ENCODE results near the gene MAGI1.

The MAGI1 gene

GRCh38 chr3:65878831-65879230 lies 159.9 kb downstream of the MAGI1 start:
- TF ChIP-seq ZFX (IDR thresholded peaks at IDR 0.05), result no peak
- no peak for TF ChIP-seq CTCF (conservative IDR thresholded peaks at IDR 0.05)
- H3K27ac ChIP-seq, result no peak overlapping the region

GRCh38 chr3:65877160-65877559 lies 161.6 kb downstream of the MAGI1 start:
- TF ChIP-seq ZFX (IDR thresholded peaks at IDR 0.05), result no peak
- TF ChIP-seq CTCF (conservative IDR thresholded peaks at IDR 0.05), result no peak
- H3K27ac ChIP-seq, result no peak overlapping the region

DNA sequence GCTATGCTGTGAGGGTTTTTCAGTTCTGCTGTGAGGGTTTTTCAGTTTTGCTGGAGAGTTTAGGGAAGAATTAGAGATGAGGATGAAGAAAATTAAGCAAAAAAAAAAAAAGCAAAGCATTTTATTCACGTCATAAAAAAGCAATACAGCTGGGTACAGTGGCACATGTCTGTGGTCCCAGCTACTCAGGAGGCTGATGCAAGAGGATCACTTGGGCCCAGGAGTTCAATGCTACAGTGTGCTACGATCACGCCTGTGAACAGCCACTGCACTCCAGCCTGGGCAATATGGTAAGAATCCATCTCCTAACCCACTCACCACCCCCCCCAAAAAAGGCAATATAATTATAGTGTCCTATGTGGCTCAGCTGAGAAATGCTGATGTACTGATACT lies 162.7 kb downstream of the MAGI1 start:
- no peak overlapping the region for H3K27ac ChIP-seq
- no peak for TF ChIP-seq ZFX (IDR thresholded peaks at IDR 0.05)
- no peak for TF ChIP-seq CTCF (conservative IDR thresholded peaks at IDR 0.05)

- no peak overlapping the region for H3K27ac ChIP-seq
- TF ChIP-seq ZFX (IDR thresholded peaks at IDR 0.05) (no peak), CTCF (conservative IDR thresholded peaks at IDR 0.05) (no peak)
Observed at GRCh38 chr3:65875393-65876027, 163.2 kb downstream of the MAGI1 start.

GRCh38 chr3:65873869-65874268 lies 164.8 kb downstream of the MAGI1 start:
- no peak for TF ChIP-seq CTCF (conservative IDR thresholded peaks at IDR 0.05)
- no peak overlapping the region for H3K27ac ChIP-seq

GRCh38 chr3:65873028-65873427 lies 165.7 kb downstream of the MAGI1 start:
- no peak for TF ChIP-seq CTCF (conservative IDR thresholded peaks at IDR 0.05)
- TF ChIP-seq ZFX (IDR thresholded peaks at IDR 0.05), result no peak
- H3K27ac ChIP-seq, result no peak overlapping the region

DNA sequence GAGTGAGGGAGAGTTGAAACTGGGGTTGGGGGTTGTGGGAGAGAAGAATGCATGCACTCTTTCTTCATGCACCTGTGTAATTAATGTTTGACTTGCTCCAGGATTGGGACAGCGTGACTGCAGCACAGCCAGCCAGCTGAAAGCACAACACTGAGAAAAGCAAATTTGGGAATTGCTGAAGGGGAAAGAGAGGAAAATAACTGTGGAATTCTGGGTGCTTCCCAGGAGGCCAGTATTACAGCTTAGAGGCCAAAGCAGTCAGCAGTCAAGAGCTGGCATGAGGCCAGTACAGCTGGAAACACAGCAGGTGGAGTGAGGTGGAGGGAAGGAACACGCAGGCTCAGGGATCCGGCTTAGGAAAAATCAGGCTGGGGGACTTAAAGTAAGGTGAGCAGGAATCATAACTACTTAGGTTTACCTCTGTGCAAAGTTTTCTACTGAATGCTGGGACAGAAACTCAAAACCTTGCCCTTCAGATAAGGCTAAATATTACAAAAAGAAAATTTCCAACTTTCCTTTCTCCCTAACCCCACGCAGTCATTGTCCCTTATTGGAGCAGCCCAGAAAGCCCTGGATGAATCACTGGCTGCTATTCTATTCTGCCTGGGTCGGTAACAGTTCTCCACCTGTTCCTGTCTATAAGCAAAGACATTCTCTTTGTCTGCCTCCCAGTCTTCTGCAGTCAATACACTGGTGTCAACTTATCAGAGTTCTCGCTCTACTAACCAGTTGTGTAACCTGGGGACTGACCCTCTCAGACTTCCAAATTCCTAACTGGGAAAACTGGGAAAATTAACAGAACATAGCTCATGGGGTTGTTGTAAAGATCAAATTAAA lies 167.2 kb downstream of the MAGI1 start:
- no peak overlapping the region for H3K27ac ChIP-seq
- TF ChIP-seq ZFX (IDR thresholded peaks at IDR 0.05) (no peak), CTCF (conservative IDR thresholded peaks at IDR 0.05) (no peak)

Measured in C4-2B (cell line).